OCI-LY7 (cell line): ENCODE data around the gene VASH1. TPM values are rescaled to one million over a fixed set of nuclear protein-coding genes. Genes with fewer than 3 reads are reported as not detected.

Experiments used
- Bru-seq: library from RNA; stranded (reverse); fragments of 400-500 nt; gene quantifications from one replicate; lab custom pipeline; 2021; lab: Mats Ljungman, UMichigan
- BruChase-seq, 2 experiments: library from RNA; stranded (reverse); fragments of 400-500 nt; gene quantifications; one replicate each; lab custom pipeline; 2021; lab: Mats Ljungman, UMichigan
- BruUV-seq: library from RNA; stranded (reverse); fragments of 400-500 nt; replicated peaks from 2 replicates; lab custom pipeline; 2021; lab: Mats Ljungman, UMichigan
- CTCF ChIA-PET: fragments of 300-600 bp; sonication (Branson Sonifier 250); formaldehyde crosslinking; loops from one replicate; lab custom pipeline; 2022; ENCODE audit warnings: antibody characterized with exemption; ENCODE audit not compliant: unreplicated experiment; lab: Charles Lee
- POLR2A ChIA-PET: fragments of 300-600 bp; sonication (Branson Sonifier 250); formaldehyde crosslinking; loops from one replicate; lab custom pipeline; 2022; ENCODE audit warnings: antibody characterized with exemption; lab: Charles Lee
- DNase-seq: peaks from one replicate; pipeline ENCODE4 v3.0.0-alpha.2; 2015; ENCODE audit warnings: low spot score
- H2AFZ ChIP-seq: fragments of 200-600 bp; sonication (generic), shearing (Covaris generic); 2 replicates; pipeline ENCODE4 v1.6.1; 2014; ENCODE audit warnings: mild to moderate bottlenecking, antibody characterized with exemption, low read length, moderate library complexity
- H3K27ac ChIP-seq: fragments of 200-600 bp; sonication (generic); 2 replicates; pipeline ENCODE4 v1.5.1; 2014; ENCODE audit warnings: mixed run types, low read depth, mild to moderate bottlenecking, moderate library complexity, low read length, inconsistent platforms; ENCODE audit not compliant: poor library complexity, severe bottlenecking
- H3K36me3 ChIP-seq: fragments of 200-600 bp; sonication (generic); 2 replicates; pipeline ENCODE4 v1.6.1; 2014; ENCODE audit warnings: mild to moderate bottlenecking, antibody characterized with exemption, low read length, moderate library complexity, mixed read lengths; ENCODE audit not compliant: insufficient read depth
- H3K4me1 ChIP-seq: fragments of 200-600 bp; sonication (generic); 2 replicates; pipeline ENCODE4 v1.5.1; 2014; ENCODE audit warnings: mild to moderate bottlenecking, low read length; ENCODE audit not compliant: insufficient read depth, poor library complexity, severe bottlenecking
- H3K4me2 ChIP-seq: fragments of 200-600 bp; sonication (generic); 2 replicates; pipeline ENCODE4 v1.6.1; 2014; ENCODE audit warnings: mild to moderate bottlenecking, low read length
- H3K4me3 ChIP-seq: fragments of 200-600 bp; sonication (generic); 2 replicates; pipeline ENCODE4 v1.5.1; 2014; ENCODE audit warnings: mild to moderate bottlenecking, low read depth, low read length; ENCODE audit not compliant: poor library complexity, severe bottlenecking
- H3K79me2 ChIP-seq: fragments of 200-600 bp; sonication (generic); 2 replicates; pipeline ENCODE4 v1.6.1; 2016; ENCODE audit warnings: low read depth, mild to moderate bottlenecking, low read length, moderate library complexity, mixed read lengths; ENCODE audit not compliant: insufficient read depth
- H3K9me2 ChIP-seq: fragments of 200-600 bp; sonication (generic); 2 replicates; pipeline ENCODE4 v1.6.1; 2016; ENCODE audit warnings: mild to moderate bottlenecking, low read length, mixed read lengths; ENCODE audit not compliant: insufficient read depth
- H3K9me3 ChIP-seq: fragments of 200-600 bp; sonication (generic); 2 replicates; pipeline ENCODE4 v1.6.1; 2014; ENCODE audit warnings: mild to moderate bottlenecking, mixed run types, low read length, mixed read lengths
- H4K20me1 ChIP-seq: fragments of 200-600 bp; sonication (generic); 2 replicates; pipeline ENCODE4 v1.6.1; 2014; ENCODE audit warnings: mild to moderate bottlenecking, antibody characterized with exemption, low read length, moderate library complexity, mixed read lengths; ENCODE audit not compliant: insufficient read depth
- CTCF ChIP-seq: fragments of 200-600 bp; sonication (generic); conservative IDR thresholded peaks from 2 replicates; pipeline ENCODE4 v1.5.1; 2014; ENCODE audit warnings: mild to moderate bottlenecking, antibody characterized with exemption, low read length, moderate library complexity, mixed read lengths
- EZH2phosphoT487 ChIP-seq: fragments of 200-600 bp; sonication (generic); IDR thresholded peaks from 2 replicates; pipeline ENCODE4 v1.6.1; 2018; ENCODE audit warnings: low read depth, borderline replicate concordance, mild to moderate bottlenecking, mixed run types, antibody characterized with exemption, low read length, moderate library complexity, mixed read lengths
- intact Hi-C: fragments of 100-400 bp; cut with micrococcal nuclease; formaldehyde crosslinking; loops from one replicate; pipeline ENCODE4 v1.10.0; 2022; ENCODE audit not compliant: unreplicated experiment
- long read RNA-seq: library from polyadenylated mRNA; stranded (forward); transcript quantifications from one replicate; pipeline ENCODE4 v2.0.0, GENCODE V29; 2022
- total RNA-seq, 2 experiments: library from RNA; depleted of rRNA in 1 of 2; stranded (reverse); fragments of >200 nt in 1 of 2; shearing (Covaris generic) in 1 of 2; gene quantifications; 2 replicates each; pipeline ENCODE4 v1.2.3, GENCODE V29; 2014 to 2022

Gene VASH1
- total RNA-seq (2014; rRNA removed; shearing (Covaris generic)), result not detected in 2 replicates
- total RNA-seq (2022), result not detected in 2 replicates
- Bru-seq, nascent RNA, result percentile 6 among the genes with signal in this experiment
- percentile 6 among the genes with signal in this experiment for BruChase-seq, experiment 1, labeled RNA remaining after a 6-hour chase
- BruChase-seq, experiment 2, labeled RNA remaining after a 2-hour chase, result percentile 6 among the genes with signal in this experiment
- long read RNA-seq, result 0 reads

DNA sequence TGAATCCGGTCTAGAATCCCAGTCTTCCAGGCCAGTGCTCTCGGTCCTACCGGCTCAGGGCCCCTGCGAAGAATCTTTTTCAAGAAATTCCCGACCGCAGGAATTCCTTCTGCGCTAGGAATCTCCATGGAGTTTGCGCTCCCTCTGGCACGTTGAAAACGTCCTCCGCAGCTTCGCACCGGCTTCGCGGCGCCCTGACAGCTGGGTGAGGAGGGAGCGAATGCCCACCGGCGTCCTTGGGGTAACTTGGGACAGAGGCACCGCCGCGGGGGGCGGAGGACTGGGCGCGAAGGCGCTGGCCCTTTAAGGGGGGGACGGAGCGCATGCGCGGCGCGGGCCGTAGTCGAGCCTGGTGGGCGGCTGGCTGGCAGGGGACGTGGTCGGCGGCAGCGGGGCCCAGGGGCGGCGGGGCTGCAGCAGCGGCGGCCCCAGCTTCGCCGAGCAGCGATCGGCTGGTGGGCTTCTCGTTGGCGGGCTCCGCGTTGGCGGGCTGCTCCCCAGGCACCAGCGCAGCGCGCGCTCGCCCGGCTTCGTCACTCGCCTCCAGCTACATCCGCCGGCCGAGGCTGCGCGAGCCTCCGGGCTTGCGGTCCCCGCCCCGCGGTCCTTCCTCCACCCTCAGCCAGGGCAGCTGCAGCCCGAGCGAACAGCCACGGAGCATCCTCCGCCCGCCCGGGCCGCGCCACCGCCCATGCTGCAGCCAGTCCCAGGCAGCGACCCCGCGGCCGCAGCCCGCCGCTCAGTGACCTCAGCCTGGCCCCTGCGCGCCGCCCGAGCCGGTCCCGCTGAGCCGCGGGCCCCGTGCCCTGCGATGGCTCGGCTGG lies at the start of gene VASH1:
TSS of gene VASH1 (plus strand) at position 333 of the 824 bp plus-strand sequence. CDS start 1,354 bp downstream, outside the sequence.
- Histone ChIP-seq H3K4me1 (no peaks in the 10 kb centered on the region), H3K9me3 (no peaks in the 10 kb centered on the region), H3K36me3 (no peaks in the 10 kb centered on the region), H2AFZ (no peak within 1 kb of the TSS), H4K20me1 (no peaks in the 10 kb centered on the region), H3K9me2 (no peaks in the 10 kb centered on the region), H3K79me2 (no peaks in the 10 kb centered on the region), H3K27ac (no peak within 1 kb of the TSS), H3K4me3 (no peak within 1 kb of the TSS), H3K4me2 (no peak within 1 kb of the TSS)
- intact Hi-C loops, result no loop called here
- POLR2A ChIA-PET, result no interaction called here
- CTCF ChIA-PET, result no interaction called here
- DNase-seq, result no peak
- TF ChIP-seq EZH2phosphoT487, result no peak
- no peak for TF ChIP-seq CTCF
- BruUV-seq, result no TSS peak

DNA sequence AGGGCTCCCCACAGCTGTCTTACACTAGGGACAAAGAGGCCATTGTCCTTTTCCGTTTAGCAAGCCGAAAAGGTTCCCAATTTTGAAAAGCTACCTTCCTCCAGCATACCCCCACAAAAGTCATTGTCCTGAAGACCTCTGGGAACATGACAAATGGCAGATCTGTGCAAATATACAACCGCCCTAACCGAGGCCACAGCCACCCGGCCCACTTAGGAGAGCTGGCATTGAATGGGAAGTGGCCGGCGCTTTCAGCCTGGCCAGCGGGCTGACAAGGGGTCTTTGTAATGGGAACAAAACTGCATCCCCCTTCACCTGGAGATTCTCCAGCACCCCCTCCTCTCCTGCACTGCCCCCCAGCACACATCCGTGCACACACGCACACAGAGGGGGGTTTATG lies 48.1 kb upstream of the VASH1 start:
- POLR2A ChIA-PET, result interaction anchor here (0.8 kb wide), 1 partner anchor 98 kb away, joined by 4 read pairs; no protein-coding TSS in a partner anchor
- no peak overlapping the region for H3K4me2 ChIP-seq
- H3K4me3 ChIP-seq, result no peak overlapping the region
- no peak overlapping the region for H3K27ac ChIP-seq
- no peaks in the 10 kb centered on the region for H3K4me1 ChIP-seq
- H3K9me3 ChIP-seq, result no peaks in the 10 kb centered on the region
- H2AFZ ChIP-seq, result no peak overlapping the region
- intact Hi-C loops, result no loop called here
- H3K36me3 ChIP-seq, result no peaks in the 10 kb centered on the region
- H3K79me2 ChIP-seq, result no peaks in the 10 kb centered on the region
- DNase-seq, result no peak
- no TSS peak for BruUV-seq
- CTCF ChIA-PET, result no interaction called here
- TF ChIP-seq CTCF (no peak), EZH2phosphoT487 (no peak)
- H3K9me2 ChIP-seq, result no peaks in the 10 kb centered on the region
- no peaks in the 10 kb centered on the region for H4K20me1 ChIP-seq
